ENCODE data around the gene RASAL2.
A peak's percentile ranks its signal among the peaks of the same experiment; 100 is the strongest.

Gene RASAL2

GRCh38 chr1:178407655-178408054 is 313.8 kb downstream of the RASAL2 start:
- DNase-seq = no peak

- DNase-seq = peak; percentile 5
These were observed 315.0 kb downstream of the RASAL2 start for GRCh38 chr1:178408871-178409270.

GRCh38 chr1:178409541-178409940 is 315.6 kb downstream of the RASAL2 start:
- no peak for DNase-seq

GRCh38 chr1:178411756-178412399 is 318.0 kb downstream of the RASAL2 start:
- no peak for DNase-seq

GRCh38 chr1:178412400-178412770 is 318.5 kb downstream of the RASAL2 start:
- no peak for DNase-seq

GRCh38 chr1:178417858-178418257 is 324.0 kb downstream of the RASAL2 start:
- DNase-seq = peak; percentile 90

- no peak for DNase-seq
These were observed 324.5 kb downstream of the RASAL2 start for GRCh38 chr1:178418284-178418955.

- DNase-seq = peak; percentile 9
These were observed 340.5 kb downstream of the RASAL2 start for GRCh38 chr1:178434360-178434759.

- DNase-seq = no peak
These were observed 341.1 kb downstream of the RASAL2 start for GRCh38 chr1:178434899-178435435.

GRCh38 chr1:178436899-178437298 is 343.0 kb downstream of the RASAL2 start:
- no peak for DNase-seq

- DNase-seq = no peak
These were observed 344.5 kb downstream of the RASAL2 start for GRCh38 chr1:178438432-178438831.

- no peak for DNase-seq
These were observed 349.0 kb downstream of the RASAL2 start for GRCh38 chr1:178442925-178443324.

GRCh38 chr1:178450871-178451270 is 357.0 kb downstream of the RASAL2 start:
- DNase-seq = no peak

- peak; percentile 61 for DNase-seq
These were observed 357.6 kb downstream of the RASAL2 start for GRCh38 chr1:178451529-178451928.

- no peak for DNase-seq
These were observed 358.1 kb downstream of the RASAL2 start for GRCh38 chr1:178452013-178452412.

GRCh38 chr1:178456472-178456871 is 362.6 kb downstream of the RASAL2 start:
- no peak for DNase-seq

GRCh38 chr1:178457651-178458050 is 363.7 kb downstream of the RASAL2 start:
- no peak for DNase-seq

- DNase-seq = no peak
These were observed 364.3 kb downstream of the RASAL2 start for GRCh38 chr1:178458203-178458602.

GRCh38 chr1:178461104-178461503 is 367.2 kb downstream of the RASAL2 start:
- DNase-seq = no peak

- DNase-seq = no peak
These were observed 367.8 kb downstream of the RASAL2 start for GRCh38 chr1:178461701-178462100.

- DNase-seq = no peak
These were observed 370.2 kb downstream of the RASAL2 start for GRCh38 chr1:178464141-178464540.

GRCh38 chr1:178464566-178464965 is 370.7 kb downstream of the RASAL2 start:
- DNase-seq = no peak

GRCh38 chr1:178465011-178465410 is 371.1 kb downstream of the RASAL2 start:
- DNase-seq = peak; percentile 80

GRCh38 chr1:178467837-178468236 is 373.9 kb downstream of the RASAL2 start:
- DNase-seq = no peak
